Limb (tissue), 2 donors: ENCODE measurements around the gene BCLAF1.
"Not testable (repeated sequence)": the region's sequence is repeated elsewhere in the genome, so short reads cannot be mapped to it uniquely, and the experiment has no call there.

Source experiments
- DNase-seq, 2 donors: peaks; one replicate each; pipeline ENCODE4 v3.0.0-alpha.2; 2016; ENCODE audit errors: extremely low spot score in 2 of 2

BCLAF1 gene

GRCh38 chr6:136249336-136249735, 40.3 kb downstream of the BCLAF1 start:
- DNase-seq = no peak

GRCh38 chr6:136244061-136244616, 45.5 kb downstream of the BCLAF1 start:
- DNase-seq = no peak

- no peak for DNase-seq
Measured at GRCh38 chr6:136236466-136237293, 53.0 kb downstream of the BCLAF1 start.

- DNase-seq = no peak
Measured at GRCh38 chr6:136235233-136235564, 54.4 kb downstream of the BCLAF1 start.

- DNase-seq = no peak
Measured at GRCh38 chr6:136232701-136233100, 56.9 kb downstream of the BCLAF1 start.

GRCh38 chr6:136230219-136230853, 59.3 kb downstream of the BCLAF1 start:
- DNase-seq = no peak

GRCh38 chr6:136228814-136229213, 60.8 kb downstream of the BCLAF1 start:
- no peak for DNase-seq

- DNase-seq = no peak
Measured at GRCh38 chr6:136226674-136227377, 62.8 kb downstream of the BCLAF1 start.

- DNase-seq = peak; percentile 66 to 71
Measured at GRCh38 chr6:136226027-136226673, 63.5 kb downstream of the BCLAF1 start.

GRCh38 chr6:136225496-136225895, 64.2 kb downstream of the BCLAF1 start:
- no peak for DNase-seq

GRCh38 chr6:136224974-136225373, 64.7 kb downstream of the BCLAF1 start:
- DNase-seq = not testable (repeated sequence)

- no peak for DNase-seq
Measured at GRCh38 chr6:136216503-136217401, 72.9 kb downstream of the BCLAF1 start.

- no peak for DNase-seq
Measured at GRCh38 chr6:136213853-136214252, 75.8 kb downstream of the BCLAF1 start.

- no peak for DNase-seq
Measured at GRCh38 chr6:136213012-136213539, 76.6 kb downstream of the BCLAF1 start.

- no peak for DNase-seq
Measured at GRCh38 chr6:136212608-136213007, 77.0 kb downstream of the BCLAF1 start.

GRCh38 chr6:136210398-136211165, 79.1 kb downstream of the BCLAF1 start:
- DNase-seq = no peak

GRCh38 chr6:136209496-136209895, 80.2 kb downstream of the BCLAF1 start:
- DNase-seq = no peak

- DNase-seq = no peak
Measured at GRCh38 chr6:136208783-136209182, 80.9 kb downstream of the BCLAF1 start.
